DOHH2 (cell line): ENCODE measurements around the gene C6orf62.

ENCODE experiments used
- H3F3A ChIP-seq: fragments of 200-600 bp; sonication (generic), shearing (Covaris generic); 2 replicates; pipeline ENCODE4 v1.6.0; 2016; ENCODE audit warnings: antibody characterized with exemption, mild to moderate bottlenecking; ENCODE audit not compliant: control insufficient read depth, insufficient read depth
- H3K27ac ChIP-seq: fragments of 200-600 bp; sonication (generic); 2 replicates; pipeline ENCODE4 v1.5.1; 2014; ENCODE audit warnings: low read depth, mild to moderate bottlenecking, low read length, moderate library complexity
- H3K27me3 ChIP-seq: fragments of 200-600 bp; sonication (generic); 2 replicates; pipeline ENCODE4 v1.6.1; 2014; ENCODE audit warnings: mild to moderate bottlenecking, low read length, mixed read lengths; ENCODE audit not compliant: control insufficient read depth
- H3K36me3 ChIP-seq: fragments of 200-600 bp; sonication (generic); 2 replicates; pipeline ENCODE4 v1.6.1; 2014; ENCODE audit warnings: mild to moderate bottlenecking, low read length, moderate library complexity, mixed read lengths; ENCODE audit not compliant: control insufficient read depth
- H3K4me1 ChIP-seq: fragments of 200-600 bp; sonication (generic); 2 replicates; pipeline ENCODE4 v1.6.1; 2014; ENCODE audit warnings: mild to moderate bottlenecking, low read length, mixed read lengths; ENCODE audit not compliant: control insufficient read depth
- H3K4me2 ChIP-seq: fragments of 200-600 bp; sonication (generic); 2 replicates; pipeline ENCODE4 v1.6.0; 2014; ENCODE audit warnings: mild to moderate bottlenecking, low read length, moderate library complexity
- H3K4me3 ChIP-seq: fragments of 200-600 bp; sonication (generic); 2 replicates; pipeline ENCODE4 v1.5.1; 2014; ENCODE audit warnings: mild to moderate bottlenecking, low read length, mixed read lengths
- H3K79me2 ChIP-seq: fragments of 200-600 bp; sonication (generic); 2 replicates; pipeline ENCODE4 v1.6.1; 2014; ENCODE audit warnings: mild to moderate bottlenecking, low read length, mixed read lengths; ENCODE audit not compliant: control insufficient read depth
- H3K9me2 ChIP-seq: fragments of 200-600 bp; sonication (generic); replicated peaks from 2 replicates; pipeline ENCODE4 v1.6.1; 2014; ENCODE audit warnings: mild to moderate bottlenecking, low read length, mixed read lengths; ENCODE audit not compliant: control insufficient read depth
- H3K9me3 ChIP-seq: fragments of 200-600 bp; sonication (generic); 2 replicates; pipeline ENCODE4 v1.6.1; 2014; ENCODE audit warnings: antibody characterized with exemption, low read length, mixed read lengths; ENCODE audit not compliant: control insufficient read depth, insufficient read depth
- H4K20me1 ChIP-seq: fragments of 200-600 bp; sonication (generic); 2 replicates; pipeline ENCODE4 v1.6.0; 2014; ENCODE audit warnings: low read depth, mild to moderate bottlenecking, antibody characterized with exemption, low read length, moderate library complexity; ENCODE audit not compliant: control insufficient read depth, insufficient read depth
- EZH2phosphoT487 ChIP-seq: fragments of 200-600 bp; sonication (generic); IDR thresholded peaks from 2 replicates; pipeline ENCODE4 v1.6.1; 2017; ENCODE audit warnings: borderline replicate concordance, mild to moderate bottlenecking, antibody characterized with exemption, low read length, moderate library complexity, mixed read lengths
- TF ChIP-seq, protein P1 (sequence below): fragments of 200-600 bp; sonication (generic); IDR thresholded peaks from one replicate; pipeline ENCODE4 v1.5.1; 2014; ENCODE audit warnings: antibody characterized with exemption, mild to moderate bottlenecking, low read depth, low read length; ENCODE audit not compliant: poor library complexity, severe bottlenecking

Gene C6orf62

GRCh38 chr6:24692003-24692402 is 27.0 kb downstream of the C6orf62 start:
- H3K36me3 ChIP-seq: no peaks in the 10 kb centered on the region
- H3K9me2 ChIP-seq: no peaks in the 10 kb centered on the region
- H3K4me1 ChIP-seq: peaks cover 5% of the 10 kb centered on the region; the same call in 1 of the 2 replicates
- no peaks in the 10 kb centered on the region for H4K20me1 ChIP-seq
- no peaks in the 10 kb centered on the region for H3K9me3 ChIP-seq
- no peaks in the 10 kb centered on the region for H3K27me3 ChIP-seq
- no peak overlapping the region for H3K27ac ChIP-seq
- H3F3A ChIP-seq: peaks cover 4% of the 10 kb centered on the region; the same call in 1 of the 2 replicates
- TF ChIP-seq EZH2phosphoT487: no peak
- TF ChIP-seq, protein P1, sequence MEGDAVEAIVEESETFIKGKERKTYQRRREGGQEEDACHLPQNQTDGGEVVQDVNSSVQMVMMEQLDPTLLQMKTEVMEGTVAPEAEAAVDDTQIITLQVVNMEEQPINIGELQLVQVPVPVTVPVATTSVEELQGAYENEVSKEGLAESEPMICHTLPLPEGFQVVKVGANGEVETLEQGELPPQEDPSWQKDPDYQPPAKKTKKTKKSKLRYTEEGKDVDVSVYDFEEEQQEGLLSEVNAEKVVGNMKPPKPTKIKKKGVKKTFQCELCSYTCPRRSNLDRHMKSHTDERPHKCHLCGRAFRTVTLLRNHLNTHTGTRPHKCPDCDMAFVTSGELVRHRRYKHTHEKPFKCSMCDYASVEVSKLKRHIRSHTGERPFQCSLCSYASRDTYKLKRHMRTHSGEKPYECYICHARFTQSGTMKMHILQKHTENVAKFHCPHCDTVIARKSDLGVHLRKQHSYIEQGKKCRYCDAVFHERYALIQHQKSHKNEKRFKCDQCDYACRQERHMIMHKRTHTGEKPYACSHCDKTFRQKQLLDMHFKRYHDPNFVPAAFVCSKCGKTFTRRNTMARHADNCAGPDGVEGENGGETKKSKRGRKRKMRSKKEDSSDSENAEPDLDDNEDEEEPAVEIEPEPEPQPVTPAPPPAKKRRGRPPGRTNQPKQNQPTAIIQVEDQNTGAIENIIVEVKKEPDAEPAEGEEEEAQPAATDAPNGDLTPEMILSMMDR: no peak
- no peaks in the 10 kb centered on the region for H3K79me2 ChIP-seq
- H3K4me3 ChIP-seq: no peak overlapping the region
- H3K4me2 ChIP-seq: no peak overlapping the region

DNA sequence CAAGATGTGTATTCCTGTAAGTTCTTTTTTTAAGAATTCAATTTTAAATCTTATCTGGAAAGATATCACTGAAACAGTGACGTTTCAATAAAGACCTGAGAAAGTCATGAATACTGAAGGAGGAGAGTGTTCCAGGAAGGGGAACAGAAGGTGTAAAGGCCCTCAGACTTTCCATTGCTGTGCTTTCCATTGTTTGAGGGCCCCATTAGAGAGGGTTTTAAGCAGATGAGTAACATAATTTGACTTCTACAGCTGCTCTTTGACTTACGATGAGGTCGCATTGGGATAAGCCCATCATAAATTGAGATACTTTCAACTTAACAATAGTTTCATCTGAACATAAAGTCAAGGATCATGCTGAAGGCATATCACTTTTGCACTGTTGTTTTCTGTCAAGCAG is 27.4 kb downstream of the C6orf62 start:
- Histone ChIP-seq H4K20me1 (no peaks in the 10 kb centered on the region), H3K9me3 (no peaks in the 10 kb centered on the region), H3K79me2 (no peaks in the 10 kb centered on the region), H3K4me2 (no peak overlapping the region), H3K4me3 (no peak overlapping the region), H3K4me1 (peaks cover 5% of the 10 kb centered on the region; the same call in 1 of the 2 replicates), H3K27me3 (no peaks in the 10 kb centered on the region), H3F3A (peaks cover 4% of the 10 kb centered on the region; the same call in 1 of the 2 replicates), H3K27ac (no peak overlapping the region), H3K9me2 (no peaks in the 10 kb centered on the region), H3K36me3 (no peaks in the 10 kb centered on the region)
- TF ChIP-seq, protein P1: no peak

GRCh38 chr6:24690593-24690992 is 28.4 kb downstream of the C6orf62 start:
- Histone ChIP-seq H3K4me3 (no peak overlapping the region), H3K4me2 (no peak overlapping the region), H3K79me2 (no peaks in the 10 kb centered on the region), H4K20me1 (no peaks in the 10 kb centered on the region), H3F3A (no peaks in the 10 kb centered on the region), H3K36me3 (no peaks in the 10 kb centered on the region), H3K9me3 (no peaks in the 10 kb centered on the region), H3K27me3 (no peaks in the 10 kb centered on the region), H3K9me2 (no peaks in the 10 kb centered on the region), H3K27ac (no peak overlapping the region), H3K4me1 (peaks cover 5% of the 10 kb centered on the region; the same call in 1 of the 2 replicates)
- no peak for TF ChIP-seq EZH2phosphoT487
- TF ChIP-seq, protein P1: no peak
